Middle frontal gyrus (tissue), 1 donor: Measurements from ENCODE around the gene WWOX.

Experiments
- DNase-seq: peaks from one replicate; pipeline ENCODE4 v3.0.0-alpha.2; 2015; ENCODE audit warnings: low spot score; ENCODE audit errors: extremely low spot score

WWOX gene

GRCh38 chr16:78926723-78927210, 827.3 kb downstream of the WWOX start:
- no peak for DNase-seq

- no peak for DNase-seq
Observed at GRCh38 chr16:78927766-78928165, 828.3 kb downstream of the WWOX start.

DNA sequence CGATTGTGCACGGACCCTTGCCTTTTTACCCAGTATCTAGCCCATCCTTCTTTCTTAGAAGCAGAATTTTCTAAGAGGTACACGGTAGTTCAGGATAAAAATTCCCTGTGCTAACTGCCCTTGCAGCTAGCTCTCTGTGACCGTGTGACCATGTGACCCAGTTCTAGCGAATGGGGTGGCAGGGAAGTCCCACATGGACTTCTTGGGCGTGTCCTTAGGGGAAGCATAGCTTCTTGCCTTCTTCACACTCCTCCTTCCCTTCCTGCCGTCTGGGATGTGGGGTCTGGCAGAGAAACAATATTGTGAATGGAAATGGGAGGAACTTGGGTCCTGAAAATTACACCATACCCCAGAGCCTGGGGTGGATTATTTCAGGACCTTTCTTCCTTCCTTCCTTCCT, 830.4 kb downstream of the WWOX start:
- no peak for DNase-seq

DNA sequence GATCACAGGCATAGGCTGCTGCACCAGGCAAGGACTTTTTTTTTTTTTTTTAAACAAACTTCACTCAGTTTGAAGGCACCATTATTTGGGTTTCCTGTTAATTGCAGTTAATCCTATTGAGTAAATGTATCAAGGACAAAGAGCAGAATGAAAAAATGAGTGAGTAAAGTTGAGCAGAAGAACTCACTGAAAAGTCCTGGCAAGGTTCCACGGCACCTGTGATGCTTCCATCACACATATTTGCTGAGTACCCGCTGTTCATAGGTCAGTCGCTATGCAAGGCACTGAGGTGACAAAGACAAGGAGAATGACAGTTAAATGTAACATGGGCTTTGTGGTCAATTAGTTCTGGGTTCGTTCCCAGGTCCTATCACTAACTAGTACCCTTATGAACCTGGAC, 831.1 kb downstream of the WWOX start:
- DNase-seq, result no peak

GRCh38 chr16:78931267-78931666, 831.8 kb downstream of the WWOX start:
- no peak for DNase-seq

DNA sequence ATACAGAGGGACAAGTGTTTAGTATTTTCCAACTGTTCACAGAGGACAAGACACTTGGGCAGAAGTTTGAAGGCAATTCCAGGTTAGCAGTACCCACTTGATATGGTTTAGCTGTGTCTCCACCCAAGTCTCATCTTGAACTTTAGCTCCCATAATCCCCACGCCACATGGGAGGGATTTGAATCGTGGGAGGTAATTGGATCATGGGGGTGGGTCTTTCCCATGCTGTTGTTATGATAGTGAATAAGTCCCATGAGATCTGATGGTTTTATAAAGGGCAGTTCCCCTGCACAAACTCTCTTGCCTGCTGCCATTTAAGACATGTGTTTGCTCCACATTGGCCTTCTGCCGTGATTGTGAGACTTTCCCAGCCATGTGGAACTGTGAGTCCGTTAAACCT, 832.2 kb downstream of the WWOX start:
- no peak for DNase-seq

- DNase-seq, result no peak
Observed at GRCh38 chr16:78932355-78932943, 833.0 kb downstream of the WWOX start.

- no peak for DNase-seq
Observed at GRCh38 chr16:78936060-78936459, 836.6 kb downstream of the WWOX start.

DNA sequence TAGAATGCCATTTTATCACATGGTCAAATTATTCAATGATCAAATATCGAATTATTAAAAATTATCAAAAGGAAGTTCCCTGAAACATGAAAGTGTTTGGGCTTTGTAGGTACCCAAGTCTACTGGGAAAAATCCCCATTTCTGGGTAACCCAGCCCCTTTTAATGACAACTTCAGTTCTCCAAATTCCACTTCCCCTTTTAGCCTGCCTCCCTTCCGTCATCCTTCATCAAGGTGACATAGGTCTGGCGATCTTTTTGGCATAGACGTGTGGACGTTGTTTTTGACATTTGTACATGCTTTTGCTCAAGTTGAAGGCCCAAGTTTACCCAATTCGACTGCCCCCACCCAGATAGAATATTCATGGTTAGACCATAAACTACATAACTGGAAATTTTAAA, 840.1 kb downstream of the WWOX start:
- no peak for DNase-seq

- no peak for DNase-seq
Observed at GRCh38 chr16:78942625-78943245, 843.3 kb downstream of the WWOX start.

GRCh38 chr16:78945336-78945735, 845.9 kb downstream of the WWOX start:
- DNase-seq, result no peak

- DNase-seq, result no peak
Observed at GRCh38 chr16:78946556-78946955, 847.1 kb downstream of the WWOX start.

GRCh38 chr16:78950768-78951167, 851.3 kb downstream of the WWOX start:
- DNase-seq, result no peak

DNA sequence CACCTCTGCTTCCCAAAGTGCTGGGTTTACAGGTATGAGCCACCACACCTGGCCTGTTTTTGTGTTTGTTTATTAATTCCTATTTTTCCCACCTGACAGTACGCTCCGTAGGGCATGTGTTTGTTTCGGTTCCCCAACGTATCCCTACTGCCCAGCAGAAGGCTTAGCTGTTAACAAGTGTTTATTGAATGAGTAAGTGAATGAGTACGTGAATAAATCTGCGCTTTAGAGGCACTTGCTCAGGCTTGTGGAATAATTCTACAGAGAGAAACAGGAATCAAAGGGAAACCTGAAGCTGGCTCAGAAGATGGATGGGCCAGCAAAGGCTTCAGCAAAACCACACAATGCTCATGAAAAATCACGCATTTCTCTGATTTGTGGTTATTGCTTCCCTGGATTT, 853.2 kb downstream of the WWOX start:
- DNase-seq, result no peak

GRCh38 chr16:78953526-78953925, 854.1 kb downstream of the WWOX start:
- no peak for DNase-seq

DNA sequence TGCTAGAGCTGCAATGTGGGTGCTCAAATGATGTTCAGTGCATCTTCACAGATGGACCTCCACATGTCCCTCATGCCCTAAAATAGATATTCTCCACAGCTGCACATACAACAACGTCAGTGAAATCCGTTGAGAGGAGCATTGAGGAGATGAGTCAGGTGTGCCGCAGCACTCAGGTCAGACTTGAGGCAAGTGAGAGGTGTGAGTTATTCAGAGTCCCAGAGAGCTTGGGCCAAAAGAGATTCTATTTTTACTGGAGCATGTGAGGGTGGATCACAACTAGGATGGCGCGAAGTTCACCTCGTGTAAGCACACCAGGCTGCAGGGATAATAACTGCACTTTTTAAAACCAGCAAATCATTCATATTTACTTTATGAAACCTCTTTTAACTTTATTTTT, 855.8 kb downstream of the WWOX start:
- DNase-seq, result no peak

DNA sequence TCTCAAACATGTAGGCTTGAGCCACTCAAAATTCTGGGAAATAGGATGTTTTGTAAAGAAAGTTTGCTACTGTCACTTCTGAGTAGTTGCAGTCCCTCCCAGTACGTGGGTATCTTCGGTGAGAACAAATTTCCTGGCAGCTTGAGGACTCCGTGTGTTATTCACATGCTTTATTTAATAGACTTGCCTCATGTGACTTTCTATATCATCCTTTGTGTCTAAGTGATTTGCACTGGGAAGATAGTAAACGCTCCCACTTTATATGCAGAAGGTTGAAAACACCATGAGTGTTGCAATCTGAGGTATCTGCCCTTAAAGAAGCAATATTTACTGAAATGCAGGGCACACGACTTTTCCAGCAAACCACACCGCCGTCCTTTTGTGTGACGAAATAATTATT, 857.4 kb downstream of the WWOX start:
- no peak for DNase-seq

GRCh38 chr16:78957317-78958100, 858.1 kb downstream of the WWOX start:
- no peak for DNase-seq

DNA sequence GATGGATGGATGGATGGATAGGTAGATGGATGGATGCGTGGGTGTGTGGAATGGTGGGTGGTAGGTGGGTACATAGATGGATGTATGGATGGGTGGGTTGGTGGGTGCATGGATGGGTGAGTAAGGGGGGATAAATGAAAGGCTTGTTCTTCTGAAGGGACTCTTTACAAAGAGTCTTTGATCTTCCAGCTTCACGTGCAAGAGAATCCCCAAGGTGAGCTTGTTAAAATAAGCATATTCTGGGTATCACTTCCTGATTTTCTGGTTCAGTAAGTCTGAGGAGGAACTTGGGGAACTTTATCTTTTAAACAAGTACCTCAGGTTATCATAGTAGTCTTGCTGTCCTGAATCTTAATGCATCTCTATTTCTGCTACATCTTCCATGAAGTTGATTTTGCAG, 862.0 kb downstream of the WWOX start:
- DNase-seq, result no peak

DNA sequence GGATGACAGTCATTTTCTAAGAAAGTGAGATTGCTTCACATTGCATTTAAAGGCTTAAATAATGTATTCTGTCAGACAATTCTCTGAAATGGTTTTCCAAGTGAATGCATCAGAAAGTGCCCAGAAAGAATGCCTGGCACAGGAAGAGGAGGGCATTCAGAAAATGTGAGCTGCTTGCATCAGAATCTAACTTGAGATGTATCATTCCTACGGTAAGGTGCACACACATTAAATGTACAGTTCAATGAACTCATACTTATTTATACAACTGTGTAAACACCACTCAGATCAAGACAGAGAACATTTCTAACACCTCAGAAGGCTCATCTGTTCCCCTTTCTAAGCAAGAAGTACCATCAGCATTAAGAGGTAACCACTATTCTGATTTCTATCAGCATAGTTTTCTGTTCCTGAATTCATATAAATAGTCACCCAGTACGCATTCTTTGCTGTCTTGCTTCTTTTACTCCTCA, 863.0 kb downstream of the WWOX start:
- DNase-seq, result no peak

DNA sequence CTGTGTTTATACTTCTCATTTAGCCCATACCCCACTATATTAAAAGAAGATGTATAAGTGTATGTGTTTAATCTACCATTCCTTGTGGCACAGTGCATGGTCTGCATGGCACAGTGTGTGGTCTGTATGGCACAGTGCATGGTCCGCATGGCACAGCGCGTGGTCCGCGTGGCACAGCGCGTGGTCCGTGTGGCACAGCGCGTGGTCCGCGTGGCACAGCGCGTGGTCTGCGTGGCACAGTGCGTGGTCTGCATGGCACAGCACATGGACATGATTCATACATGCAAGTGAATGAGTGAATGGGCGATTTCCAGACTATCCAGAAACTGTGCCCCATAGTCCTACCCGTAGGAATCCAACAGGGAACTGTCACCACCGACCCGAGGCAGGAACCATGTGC, 868.5 kb downstream of the WWOX start:
- DNase-seq, result no peak

- no peak for DNase-seq
Observed at GRCh38 chr16:78969721-78970120, 870.3 kb downstream of the WWOX start.

DNA sequence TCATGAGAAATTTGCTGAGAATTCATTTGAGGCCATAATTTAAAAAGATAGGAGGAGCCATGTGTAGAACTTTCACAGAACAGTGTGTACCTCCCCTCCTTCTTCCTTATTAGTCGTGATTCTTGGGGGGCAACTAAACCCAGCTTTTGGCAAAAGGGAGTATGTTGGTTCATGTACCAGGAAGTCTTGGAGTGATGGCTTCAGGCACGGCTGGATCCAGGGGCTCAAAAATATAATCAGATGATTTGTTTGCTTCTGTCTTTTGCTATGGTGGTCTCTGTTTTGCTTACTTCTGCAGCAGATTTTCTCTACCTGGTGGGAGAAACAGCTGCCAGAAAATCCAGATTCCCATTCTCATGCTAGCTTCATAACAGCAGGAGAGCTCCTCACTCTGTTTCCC, 871.2 kb downstream of the WWOX start:
- DNase-seq, result no peak
